Measurements from ENCODE around the gene SEC14L5.

DNA sequence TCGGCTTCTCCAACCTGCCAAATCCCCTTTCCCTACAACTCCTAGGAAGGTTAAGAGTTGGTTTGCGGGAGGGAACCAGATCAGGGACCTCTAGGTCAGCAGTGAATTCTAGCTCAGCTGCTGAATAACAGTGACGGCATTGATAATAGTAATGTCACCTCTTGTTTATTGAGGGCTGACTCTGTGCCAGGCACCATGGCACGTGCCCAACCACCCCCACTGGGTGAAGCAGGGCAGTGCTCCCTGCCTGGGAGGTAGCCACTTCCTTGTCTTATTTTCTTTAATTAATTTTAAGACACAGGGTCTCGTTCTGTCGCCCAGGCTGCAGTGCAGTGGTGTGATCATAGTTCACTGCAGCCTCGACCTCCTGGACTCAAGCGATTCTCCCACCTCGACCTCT, 15.6 kb upstream of the SEC14L5 start:
- TF ChIP-seq, protein P1, sequence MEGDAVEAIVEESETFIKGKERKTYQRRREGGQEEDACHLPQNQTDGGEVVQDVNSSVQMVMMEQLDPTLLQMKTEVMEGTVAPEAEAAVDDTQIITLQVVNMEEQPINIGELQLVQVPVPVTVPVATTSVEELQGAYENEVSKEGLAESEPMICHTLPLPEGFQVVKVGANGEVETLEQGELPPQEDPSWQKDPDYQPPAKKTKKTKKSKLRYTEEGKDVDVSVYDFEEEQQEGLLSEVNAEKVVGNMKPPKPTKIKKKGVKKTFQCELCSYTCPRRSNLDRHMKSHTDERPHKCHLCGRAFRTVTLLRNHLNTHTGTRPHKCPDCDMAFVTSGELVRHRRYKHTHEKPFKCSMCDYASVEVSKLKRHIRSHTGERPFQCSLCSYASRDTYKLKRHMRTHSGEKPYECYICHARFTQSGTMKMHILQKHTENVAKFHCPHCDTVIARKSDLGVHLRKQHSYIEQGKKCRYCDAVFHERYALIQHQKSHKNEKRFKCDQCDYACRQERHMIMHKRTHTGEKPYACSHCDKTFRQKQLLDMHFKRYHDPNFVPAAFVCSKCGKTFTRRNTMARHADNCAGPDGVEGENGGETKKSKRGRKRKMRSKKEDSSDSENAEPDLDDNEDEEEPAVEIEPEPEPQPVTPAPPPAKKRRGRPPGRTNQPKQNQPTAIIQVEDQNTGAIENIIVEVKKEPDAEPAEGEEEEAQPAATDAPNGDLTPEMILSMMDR (IDR thresholded peaks at IDR 0.05; ENCODE audit: low read length) = no peak
- no peak for TF ChIP-seq EZH2 (optimal IDR thresholded peaks at IDR 0.05; ENCODE audit: low read depth, low read length)

All from MM.1S (cell line).